NCI-H146 treated with DMSO at 0.1 percent for 48 hours (cell line): Measurements from ENCODE around the gene RPL35.

ENCODE experiments used
- DNase-seq: peaks from one replicate; lab custom pipeline; 2025; ENCODE audit not compliant: unreplicated experiment; lab: John Stamatoyannopoulos, UW

Gene RPL35

DNA sequence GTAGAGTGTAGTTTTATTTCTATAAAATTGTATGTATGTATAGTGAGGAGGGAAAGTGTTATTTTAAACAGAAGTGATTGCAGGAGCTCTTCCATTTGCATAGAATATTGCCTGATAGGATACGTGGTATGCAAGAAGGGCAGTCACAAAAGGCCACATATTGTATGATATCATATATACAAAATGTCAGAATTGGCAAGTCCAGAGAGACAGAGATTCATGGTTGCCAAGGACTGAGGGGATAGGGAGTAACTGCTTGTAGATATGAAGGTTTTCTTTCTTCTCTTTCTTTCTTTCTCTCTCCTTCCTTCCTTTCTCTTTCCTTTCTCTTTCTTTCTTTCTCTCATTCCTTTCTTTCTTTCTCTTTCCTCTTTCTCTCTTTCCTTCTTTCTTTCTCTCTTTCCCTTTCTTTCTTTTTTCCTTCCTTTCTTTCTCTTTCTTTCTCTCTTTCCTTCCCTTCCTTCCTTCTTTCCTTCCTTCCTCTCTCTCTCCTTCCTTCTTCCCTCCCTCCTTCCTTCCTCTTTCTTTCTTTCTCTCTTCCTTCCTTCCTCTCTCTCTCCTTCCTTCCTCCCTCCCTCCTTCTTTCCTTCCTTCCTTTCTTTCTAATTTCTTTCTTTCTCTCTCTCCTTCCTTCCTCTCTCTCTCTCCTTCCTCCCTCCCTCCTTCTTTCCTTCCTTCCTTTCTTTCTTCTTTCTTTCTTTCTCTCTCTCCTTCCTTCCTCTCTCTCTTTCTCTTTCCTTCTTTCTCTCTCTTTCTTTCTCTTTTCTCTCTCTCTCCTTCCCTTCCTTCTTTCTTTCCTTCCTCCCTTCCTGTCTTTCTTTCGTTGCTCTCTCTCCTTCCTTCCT is 33.0 kb downstream of the RPL35 start:
- no peak for DNase-seq

DNA sequence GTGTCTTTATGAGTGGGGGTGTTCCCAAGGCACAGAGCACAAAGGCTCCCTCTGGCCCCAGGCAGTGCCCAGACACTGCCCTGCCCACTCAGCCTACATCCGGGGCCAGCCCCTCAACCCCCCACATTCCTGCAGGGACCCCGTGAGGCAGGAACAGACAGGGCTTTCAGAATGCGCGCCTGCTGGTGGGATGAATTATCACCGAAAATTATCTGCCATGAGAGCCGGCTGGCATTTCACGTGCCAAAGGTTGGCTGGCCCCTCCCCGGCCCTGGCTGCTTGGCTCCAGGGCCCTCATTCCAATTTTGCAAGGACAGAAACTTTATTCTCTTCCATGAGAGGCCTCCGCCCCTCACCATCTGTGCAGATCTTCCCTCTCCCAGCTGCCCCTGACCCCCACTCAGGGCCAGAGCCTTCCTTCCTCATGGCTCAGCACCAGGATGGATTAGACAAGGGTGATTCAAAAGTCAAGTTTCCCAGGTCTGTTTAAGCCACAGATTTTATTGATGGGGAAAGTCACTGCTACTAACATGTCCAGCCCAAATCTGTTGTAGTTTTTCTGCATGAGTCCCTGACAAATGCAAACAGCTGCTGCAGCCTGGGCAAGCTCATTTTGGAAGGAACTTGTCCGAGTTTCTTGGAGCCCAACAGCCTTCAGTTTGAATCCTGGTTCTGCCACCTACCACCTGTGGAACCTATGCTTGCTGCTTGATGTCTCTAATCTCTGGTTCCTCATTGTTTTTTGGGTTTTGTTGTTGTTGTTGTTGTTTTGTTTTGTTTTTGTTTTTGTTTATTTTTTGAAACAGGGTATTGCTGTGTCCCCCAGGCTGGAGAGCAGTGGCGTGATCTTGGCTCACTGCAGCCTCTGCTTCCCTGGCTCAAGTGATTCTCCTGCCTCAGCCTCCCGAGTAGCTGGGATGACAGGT is 40.8 kb downstream of the RPL35 start:
- DNase-seq = no peak

DNA sequence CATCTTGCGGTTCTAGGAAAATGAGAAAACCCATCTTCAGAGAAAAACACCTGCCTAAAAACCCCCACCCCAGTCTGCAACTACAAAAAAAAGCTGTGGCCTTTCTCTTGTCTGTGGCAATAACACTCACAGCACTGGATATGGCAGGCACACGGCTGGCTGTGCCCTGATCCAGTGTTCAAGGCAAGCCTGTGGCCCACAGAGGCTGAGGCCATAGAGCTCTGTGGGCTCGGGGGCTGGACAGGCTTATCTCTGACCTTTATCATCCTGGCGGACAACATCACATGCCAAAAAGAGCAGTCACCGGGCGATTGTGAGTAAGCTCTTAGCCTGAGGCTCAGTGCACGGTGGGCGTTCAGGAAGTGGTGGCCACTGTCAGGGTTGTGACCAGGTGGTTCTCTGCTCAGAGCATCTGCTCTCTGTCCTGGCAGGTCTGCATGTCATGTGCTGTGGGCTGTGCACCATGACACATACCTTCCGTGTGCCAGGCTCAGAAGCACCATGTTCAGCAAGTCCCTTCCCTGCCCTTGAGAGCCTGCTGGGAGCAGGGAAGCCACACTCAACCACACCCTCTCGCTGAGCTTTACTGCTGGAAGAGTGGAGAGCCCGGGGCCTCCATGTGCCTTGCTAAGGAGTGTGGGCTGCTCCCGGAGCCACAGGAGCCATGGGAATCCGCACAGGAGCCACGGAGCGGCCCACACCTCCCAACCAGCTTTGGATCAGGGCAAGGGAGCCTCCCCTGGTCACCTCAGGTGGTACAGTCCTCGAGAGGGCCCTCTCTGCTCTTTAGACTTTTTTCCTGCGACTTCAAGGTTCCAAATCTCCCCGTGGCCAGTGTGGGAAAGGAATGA is 43.1 kb downstream of the RPL35 start:
- peak; percentile 23 for DNase-seq

DNA sequence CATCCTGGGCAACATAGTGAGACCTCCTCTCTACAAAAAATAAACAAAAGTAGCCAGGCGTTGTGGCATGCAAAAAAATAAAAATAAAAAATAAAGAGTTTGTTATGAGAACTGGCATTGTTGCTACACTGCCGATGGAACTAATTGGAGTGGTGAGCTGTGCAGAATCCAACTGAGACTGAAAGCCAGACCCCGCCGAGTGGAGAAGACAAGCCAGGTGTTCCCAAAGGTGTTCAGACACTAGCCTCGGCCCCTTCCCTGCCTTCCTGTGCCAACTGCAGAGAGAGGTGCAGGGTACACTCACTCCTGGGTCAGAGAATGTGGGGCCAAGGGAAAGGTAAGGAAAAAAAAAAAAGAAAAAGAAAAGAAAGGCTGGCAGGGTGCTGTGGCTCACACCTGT is 46.2 kb downstream of the RPL35 start:
- no peak for DNase-seq

DNA sequence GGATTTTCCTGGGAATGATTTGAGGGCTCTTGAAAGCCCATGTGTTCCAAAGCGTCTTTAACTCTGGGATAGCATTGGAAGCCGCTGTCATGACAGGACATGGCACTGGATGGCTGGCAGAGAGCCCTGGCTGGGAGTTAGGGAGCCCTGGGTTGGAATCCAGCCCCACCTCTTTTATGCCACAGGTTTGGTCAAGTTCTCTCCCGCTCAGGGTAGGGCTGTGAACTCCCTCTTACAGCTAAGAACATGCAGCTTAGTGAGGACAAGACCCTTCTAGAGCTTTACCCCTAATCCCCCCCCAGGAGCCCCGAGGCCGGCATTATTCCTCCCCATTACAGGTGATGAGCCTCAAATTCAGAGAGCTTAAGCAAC is 47.6 kb downstream of the RPL35 start:
- DNase-seq = no peak

DNA sequence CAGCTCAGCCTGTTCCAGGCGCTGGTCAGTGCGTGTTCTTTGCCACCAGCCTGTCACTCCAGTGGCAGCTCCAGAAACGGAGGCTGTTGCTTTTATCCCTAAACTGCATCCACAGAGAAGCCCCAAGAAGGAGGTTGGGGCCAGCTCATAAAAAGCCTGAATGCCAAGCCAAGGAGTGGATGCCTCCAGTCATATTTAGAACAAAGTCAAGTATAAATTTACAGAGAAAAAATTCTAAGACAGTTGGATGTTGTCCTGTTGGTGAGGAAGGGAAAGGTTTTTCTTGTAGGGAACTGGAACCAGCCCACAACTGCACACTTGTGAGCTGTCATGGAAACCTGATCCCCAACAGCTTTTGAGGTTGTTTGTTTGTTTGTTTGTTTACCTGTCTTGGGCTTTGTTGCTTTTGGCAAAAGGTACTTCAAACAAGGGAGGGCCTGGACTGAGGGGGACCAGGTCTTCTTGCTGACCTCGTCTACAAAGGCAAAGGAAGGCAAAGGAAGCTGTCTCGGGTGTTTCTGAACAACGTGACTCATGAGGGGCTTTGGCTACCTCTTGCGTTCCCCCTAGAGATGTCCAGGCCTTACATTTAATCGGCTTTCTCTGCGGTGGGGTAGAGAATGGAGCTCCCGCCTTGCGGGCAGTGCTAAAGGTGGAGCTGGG is 48.1 kb downstream of the RPL35 start:
- no peak for DNase-seq

DNA sequence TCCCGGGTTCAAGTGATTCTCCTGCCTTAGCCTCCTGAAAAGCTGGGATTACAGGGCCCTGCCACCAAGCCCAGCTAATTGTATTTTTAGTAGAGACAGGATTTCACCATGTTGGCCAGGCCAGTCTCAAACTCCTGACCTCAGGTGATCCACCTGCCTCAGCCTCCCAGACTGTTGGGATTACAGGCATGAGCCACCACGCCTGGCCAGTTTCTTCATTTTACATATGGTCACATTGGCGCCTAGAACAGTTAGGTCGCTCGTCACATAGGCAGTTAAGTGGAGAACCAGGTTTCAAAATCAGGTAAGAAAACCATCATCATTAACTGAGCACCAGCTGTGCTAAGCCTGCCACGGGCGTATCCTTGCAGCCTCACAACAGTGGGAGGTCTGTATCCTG is 48.7 kb downstream of the RPL35 start:
- DNase-seq = no peak

DNA sequence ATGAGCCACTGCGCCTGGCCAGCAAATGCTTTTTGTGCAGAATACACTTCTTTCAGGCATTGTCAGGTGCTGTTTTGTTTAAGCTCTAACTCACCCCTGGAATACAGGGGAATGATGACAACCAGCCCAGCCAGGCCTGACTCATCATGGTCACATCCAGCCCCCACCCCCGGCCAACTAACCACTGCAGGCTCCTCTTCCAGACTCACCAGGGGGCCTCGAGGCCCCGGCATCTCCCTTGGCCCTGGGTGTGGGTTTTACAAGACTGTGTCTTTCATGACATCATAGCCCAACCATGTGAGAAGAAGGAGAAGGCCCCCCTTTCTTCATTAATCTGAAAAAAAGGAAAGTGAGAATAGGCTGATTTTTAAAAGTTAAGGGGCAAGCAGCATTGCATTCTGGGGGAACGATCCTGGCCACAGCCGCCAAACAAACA is 49.3 kb downstream of the RPL35 start:
- DNase-seq = no peak

DNA sequence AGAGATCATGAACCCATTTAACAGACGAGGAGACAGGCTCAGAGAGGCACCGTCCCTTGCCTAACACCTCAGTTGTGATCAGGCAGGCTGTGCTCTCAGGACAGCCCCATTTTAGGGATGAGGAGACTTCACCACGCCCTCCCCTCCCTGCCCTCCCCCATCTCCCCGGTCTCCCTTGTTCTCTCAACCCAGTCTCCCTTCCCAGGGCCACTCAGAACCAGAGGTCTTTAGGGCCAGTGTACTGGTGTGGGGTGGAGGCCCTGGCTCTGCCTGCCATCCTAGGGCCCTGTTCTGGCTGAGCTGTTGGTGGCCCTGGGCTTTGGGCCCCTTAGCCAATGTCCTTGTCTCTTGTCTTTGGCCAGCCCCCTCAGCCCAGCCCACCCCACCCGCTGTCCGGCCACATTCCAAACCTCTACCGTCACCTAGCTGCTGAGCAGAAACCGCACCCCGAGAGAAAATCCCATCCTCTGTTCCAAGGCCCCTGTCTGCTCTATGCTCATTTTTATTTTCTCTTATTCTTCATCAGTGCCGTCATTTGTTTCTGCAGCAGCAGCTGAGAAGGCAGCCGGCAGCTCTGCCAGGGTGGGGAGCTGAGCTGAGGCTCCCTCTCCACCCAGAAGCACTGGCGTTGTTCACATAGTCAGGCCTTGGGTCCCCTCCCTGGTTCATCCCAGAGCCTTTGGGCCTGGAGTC is 50.9 kb downstream of the RPL35 start:
- no peak for DNase-seq

DNA sequence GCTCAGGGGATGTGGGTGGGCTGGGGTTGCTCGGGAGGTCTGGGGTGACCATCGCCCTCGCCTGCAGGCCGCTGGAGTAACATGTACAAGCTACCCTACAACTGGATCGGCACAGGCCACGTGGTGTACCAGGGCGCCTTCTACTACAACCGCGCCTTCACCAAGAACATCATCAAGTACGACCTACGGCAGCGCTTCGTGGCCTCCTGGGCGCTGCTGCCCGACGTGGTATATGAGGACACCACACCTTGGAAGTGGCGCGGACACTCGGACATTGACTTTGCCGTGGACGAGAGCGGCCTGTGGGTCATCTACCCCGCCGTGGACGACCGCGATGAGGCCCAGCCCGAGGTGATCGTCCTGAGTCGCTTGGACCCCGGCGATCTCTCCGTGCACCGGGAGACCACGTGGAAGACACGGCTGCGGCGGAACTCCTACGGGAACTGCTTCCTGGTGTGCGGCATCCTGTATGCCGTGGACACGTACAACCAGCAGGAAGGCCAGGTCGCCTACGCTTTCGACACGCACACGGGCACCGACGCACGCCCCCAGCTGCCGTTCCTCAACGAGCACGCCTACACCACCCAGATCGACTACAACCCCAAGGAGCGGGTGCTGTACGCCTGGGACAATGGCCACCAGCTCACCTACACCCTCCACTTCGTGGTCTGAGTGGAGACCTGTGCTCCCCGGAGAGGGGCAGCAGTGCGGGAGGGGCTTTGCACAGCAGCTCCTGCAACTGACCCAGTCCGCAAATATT is 51.8 kb downstream of the RPL35 start:
- no peak for DNase-seq

DNA sequence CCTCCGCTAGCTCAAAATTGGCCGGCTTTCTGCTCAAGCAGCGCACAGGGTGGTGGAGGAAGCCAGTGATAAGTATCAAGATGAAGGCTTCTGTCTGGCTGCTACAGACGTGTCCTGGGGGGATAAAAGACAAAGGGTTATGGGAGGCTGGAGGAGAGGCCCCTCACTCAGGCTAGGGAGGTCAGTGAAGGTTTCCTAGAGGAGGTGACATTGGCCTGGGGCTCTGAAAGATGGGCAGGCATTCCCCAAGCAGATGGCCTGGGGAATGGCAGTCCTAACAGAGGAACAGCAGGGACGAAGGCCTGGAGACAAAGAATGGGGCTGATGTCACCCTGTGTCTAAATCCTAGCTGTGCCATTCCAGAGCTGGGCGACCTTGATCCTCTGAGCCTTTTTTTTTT is 52.5 kb downstream of the RPL35 start:
- DNase-seq = no peak

DNA sequence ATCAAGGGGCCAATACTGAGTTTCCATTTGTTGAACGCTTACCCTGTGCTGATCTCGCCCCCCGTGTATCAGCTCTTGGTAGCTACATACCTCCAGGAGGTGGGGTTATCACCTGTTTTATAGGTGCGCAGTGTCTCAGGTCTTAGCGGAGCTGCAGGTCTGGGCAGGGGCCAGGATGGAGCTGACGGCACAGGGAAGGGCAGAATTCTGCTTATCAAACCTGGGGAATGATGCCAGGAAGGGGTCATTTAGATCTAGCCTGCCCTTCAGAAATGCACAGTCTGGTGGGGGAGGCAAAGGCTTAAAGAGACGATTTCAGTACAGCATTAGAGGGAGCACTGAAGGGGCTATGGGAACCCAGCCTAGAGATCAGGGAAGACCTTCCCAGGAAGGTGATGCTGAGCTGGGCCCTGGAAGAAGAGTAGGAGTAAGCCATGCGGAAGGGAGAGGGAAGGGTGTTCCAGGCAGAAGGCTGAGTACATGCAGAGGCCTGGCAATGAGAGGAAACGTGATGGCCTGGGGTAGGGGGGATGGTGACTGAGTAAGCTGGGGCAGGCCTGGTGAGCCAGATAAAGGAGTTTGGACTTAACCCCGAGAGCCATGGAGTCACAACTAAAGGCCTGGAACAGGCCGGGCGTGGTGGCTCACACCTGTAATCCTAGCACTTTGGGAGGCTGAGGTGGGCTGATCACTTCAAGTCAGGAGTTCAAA is 53.4 kb downstream of the RPL35 start:
- DNase-seq = no peak
